A673 (cell line): ENCODE results near the gene GYPB.
"Not testable (repeated sequence)": the region's sequence is repeated elsewhere in the genome, so short reads cannot be mapped to it uniquely, and the experiment has no call there.

Experiments
- CTCF ChIP-seq: fragments of 300-800, 200-600 bp; sonication (generic); conservative IDR thresholded peaks from 2 replicates; pipeline ENCODE4 v1.5.1; 2017; ENCODE audit warnings: low read depth, mild to moderate bottlenecking, antibody characterized with exemption, low read length, moderate library complexity, mixed read lengths
- EZH2 ChIP-seq: fragments of 200-600 bp; sonication (generic); IDR thresholded peaks from 2 replicates; pipeline ENCODE4 v1.6.1; 2017; ENCODE audit warnings: borderline replicate concordance, low read depth, mild to moderate bottlenecking, mixed read lengths, antibody characterized with exemption, low read length; ENCODE audit not compliant: poor library complexity, severe bottlenecking

- not testable (repeated sequence) for TF ChIP-seq EZH2, CTCF
These were observed 28.5 kb downstream of the GYPB start for GRCh38 chr4:143990717-143991116.
